HG03060 (cell line): ENCODE results near the gene NENF.
"Not testable (repeated sequence)": the region's sequence is repeated elsewhere in the genome, so short reads cannot be mapped to it uniquely, and the experiment has no call there.

Source experiments
- ATAC-seq: cut with Tn5 transposase; IDR thresholded peaks from one replicate; pipeline ENCODE4 v1.9.1; 2021; ENCODE audit warnings: low read depth, moderate number of reproducible peaks; ENCODE audit not compliant: unreplicated experiment

The NENF gene

GRCh38 chr1:212432661-212433576 lies at the start of gene NENF:
TSS of gene NENF (plus strand) at chr1:212432920. CDS start at chr1:212432944, 24 bp downstream.
- ATAC-seq, result peak; percentile 54

DNA sequence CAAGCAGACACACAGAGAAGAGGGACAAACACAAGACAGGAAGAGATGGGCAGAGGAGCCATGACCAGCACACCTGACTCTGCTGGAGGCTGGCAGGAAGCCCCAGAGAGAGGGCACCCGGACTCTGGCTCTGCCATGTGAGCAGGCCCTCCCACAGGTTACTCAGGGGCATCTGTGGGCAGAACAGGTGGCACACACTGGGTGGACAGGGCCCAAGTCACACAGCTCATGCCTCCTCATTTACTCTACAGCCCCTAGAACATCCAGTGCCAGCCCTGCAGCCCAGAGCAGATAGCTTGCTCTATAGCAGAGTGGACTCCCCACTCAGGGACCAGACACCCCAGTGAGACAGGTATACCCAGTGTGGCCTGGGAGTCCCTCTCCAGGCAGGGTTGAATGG lies 46.7 kb upstream of the NENF start:
- no peak for ATAC-seq

DNA sequence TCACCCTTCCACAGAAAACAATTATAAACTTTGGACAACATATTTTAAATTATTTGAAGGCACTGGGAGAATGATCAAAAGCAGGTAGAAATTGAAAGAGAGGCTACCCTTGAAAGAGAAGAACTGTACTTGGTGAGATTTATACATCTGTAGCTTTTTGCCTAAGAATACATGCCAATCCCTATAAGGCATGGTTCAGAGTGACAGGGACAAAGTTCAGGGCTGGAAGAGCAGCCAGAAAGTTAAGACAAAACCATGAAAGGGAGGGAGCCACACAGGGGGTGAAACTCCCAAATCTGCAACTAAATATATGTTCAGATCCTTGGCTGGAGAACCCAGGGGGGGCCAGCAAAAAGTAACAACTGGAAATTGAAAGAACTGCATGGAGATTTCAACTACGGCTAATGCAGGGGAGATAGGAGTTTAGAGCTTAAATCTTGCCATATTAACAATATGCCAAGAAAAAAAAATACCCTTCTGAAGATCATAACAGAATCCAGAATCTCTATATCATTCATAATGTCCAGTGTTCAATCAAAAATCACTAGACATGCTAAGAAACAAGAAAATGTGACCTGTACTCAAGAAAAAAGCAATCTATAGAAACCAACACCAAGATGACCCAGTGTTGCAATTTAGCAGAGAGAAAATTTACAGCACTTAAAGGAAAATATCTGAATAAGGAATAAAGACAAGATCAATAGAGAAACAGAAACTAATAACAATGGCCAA lies 43.6 kb upstream of the NENF start:
- ATAC-seq, result no peak

GRCh38 chr1:212395678-212396437 lies 36.9 kb upstream of the NENF start:
- not testable (repeated sequence) for ATAC-seq

- no peak for ATAC-seq
Observed at GRCh38 chr1:212396638-212397037, 36.1 kb upstream of the NENF start.

DNA sequence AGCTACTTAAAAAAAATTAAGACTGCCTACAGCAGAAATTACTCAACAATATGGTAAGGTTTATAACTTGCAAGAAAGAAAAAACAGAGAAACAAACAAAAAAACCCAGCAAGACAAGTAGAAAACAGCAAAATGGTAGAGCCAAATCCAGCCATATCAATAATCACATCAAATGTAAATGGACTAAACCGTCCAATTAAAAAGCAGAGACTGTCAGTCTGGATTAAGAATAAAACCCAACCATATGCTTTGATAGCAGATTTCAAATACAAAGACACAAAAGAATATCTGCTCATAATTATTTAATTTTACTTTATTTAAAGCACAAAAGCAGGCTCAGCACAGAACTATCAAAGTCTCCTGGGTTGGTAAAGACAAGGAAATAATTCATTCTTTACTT lies 35.5 kb upstream of the NENF start:
- ATAC-seq, result no peak

- no peak for ATAC-seq
Observed at GRCh38 chr1:212401042-212401441, 31.7 kb upstream of the NENF start.

DNA sequence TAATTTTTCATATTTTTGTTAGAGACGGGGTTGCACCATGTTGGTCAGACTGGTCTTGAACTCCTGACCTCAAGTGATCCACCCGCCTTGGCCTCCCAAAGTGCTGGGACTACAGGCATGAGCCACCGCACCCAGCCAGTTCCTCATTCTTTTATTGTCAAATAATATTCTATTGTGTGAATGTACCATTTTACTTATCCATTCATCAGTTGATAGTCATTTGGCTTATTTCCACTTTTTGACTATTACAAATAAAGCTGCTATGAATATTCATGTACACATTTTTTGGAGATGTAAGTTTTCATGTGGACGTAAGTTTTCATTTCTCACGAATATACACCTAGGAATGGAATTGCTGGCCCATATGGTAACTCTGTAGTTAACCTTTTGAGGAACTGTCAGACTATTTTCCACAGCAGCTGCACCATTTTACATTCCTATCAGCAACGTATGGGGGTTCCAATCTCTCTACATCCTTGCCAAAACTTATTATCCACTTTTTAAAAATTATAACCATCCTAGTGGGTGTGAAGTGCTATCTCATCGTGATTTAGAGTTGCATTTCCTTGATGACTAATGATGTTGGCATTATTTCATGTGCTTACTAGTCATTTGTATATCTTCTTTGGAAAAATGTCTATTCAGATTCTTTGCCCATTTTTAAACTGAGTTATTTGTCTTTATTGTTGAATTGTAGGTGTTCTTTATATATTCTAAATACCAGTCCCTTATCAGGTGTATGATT lies 30.7 kb upstream of the NENF start:
- ATAC-seq, result no peak

- ATAC-seq, result no peak
Observed at GRCh38 chr1:212402666-212403321, 29.9 kb upstream of the NENF start.

- ATAC-seq, result no peak
Observed at GRCh38 chr1:212410231-212410820, 22.4 kb upstream of the NENF start.

- no peak for ATAC-seq
Observed at GRCh38 chr1:212412374-212412773, 20.3 kb upstream of the NENF start.

GRCh38 chr1:212413902-212414327 lies 18.8 kb upstream of the NENF start:
- ATAC-seq, result no peak

DNA sequence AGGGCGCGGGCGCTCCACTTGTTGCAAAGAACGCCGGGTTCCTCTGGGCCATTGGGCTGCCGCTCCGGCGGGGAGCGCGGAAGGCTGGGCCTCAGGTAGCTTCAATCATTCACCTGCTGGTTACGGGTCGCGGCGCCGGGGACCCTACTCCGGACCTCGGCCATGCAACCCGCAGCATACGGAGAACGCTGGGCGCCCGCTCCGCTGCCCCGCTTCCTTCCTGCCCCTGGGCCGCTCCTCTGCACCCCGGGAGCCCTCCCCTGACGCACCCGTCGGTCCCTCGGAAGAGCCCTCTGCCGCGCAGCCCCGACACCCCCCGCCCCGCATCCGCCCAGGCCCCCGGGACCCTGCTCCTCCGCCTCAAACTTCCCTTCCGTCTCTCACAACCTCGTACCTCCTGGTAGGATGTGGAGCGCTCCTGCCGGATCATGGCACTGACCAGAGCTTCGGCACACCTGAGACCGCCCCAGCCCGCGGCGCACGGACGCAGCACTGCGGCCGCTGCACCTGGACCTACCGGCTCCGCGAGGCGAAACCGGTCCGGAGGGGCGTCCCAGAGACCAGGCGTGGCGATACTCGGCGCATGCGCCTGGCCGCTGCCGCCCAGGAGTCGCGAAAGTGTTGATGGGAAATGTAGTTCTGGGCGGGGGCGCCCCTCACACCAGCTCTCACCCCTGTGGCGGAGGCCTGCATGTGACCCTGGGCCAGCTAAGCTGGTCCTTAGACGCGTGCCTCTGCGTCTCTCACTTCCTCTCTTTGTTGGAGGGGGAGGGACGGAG lies 18.2 kb upstream of the NENF start, which contains the start of gene PACC1:
TSS of gene PACC1 (minus strand) at position 559 of the 779 bp plus-strand sequence. CDS start at position 430, 129 bp downstream.
- peak; percentile 98 for ATAC-seq

DNA sequence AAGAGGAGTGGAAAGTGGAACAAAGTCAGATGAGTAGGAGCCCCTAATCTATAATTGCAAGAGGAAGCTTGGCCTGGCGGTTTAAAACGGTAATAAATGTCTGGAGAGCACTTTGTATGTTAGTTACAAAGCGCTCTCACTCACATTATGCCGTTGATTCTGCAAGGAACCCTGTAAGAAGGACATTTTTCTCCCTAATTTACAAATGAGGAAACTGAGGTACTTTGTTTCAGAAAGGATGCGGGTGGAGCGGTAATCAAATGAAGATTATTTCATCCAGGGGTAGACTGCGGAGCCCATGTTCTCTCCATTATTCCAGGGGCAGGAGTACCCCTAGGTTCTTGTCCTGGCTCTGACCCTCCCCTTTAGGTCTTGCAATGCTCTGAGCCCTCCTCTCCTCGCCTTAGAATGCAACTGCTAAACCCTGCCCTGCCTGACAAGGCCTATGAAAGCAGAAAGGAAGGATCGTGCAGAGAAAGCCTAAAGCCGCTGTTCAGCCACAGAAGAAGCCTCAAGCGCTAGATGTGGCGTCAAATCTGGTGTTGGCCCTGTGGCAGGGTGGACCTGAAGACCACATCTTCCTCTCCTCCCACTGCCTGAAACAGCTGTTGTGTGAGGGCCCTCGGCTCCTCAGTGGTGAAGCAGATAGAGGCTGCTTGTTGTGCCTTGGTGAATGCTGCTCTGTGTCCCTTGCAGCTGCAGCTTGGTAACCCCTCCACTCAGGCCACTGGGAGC lies 17.4 kb upstream of the NENF start:
- no peak for ATAC-seq

- ATAC-seq, result no peak
Observed at GRCh38 chr1:212421165-212421564, 11.6 kb upstream of the NENF start.

GRCh38 chr1:212423879-212424278 lies 8.8 kb upstream of the NENF start:
- ATAC-seq, result no peak

DNA sequence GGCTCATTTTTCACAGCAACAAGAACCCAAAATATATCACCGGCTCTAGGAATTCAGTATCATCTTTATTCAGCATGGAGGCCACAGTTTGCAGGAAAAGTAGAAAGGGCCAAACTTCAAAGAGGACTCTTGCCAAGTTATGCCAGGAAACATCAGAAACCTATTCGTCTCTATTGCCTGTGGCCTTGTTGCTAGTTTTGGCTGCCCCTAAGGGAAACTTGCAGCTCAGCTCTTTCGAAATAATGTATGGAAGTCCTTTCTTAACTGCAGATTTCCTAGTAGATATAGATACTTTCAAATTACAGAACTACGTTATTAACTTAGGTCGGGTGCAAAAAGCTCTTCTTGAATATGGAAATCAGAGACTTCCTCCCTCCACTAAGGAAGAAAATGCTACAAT lies 4.2 kb upstream of the NENF start:
- no peak for ATAC-seq

DNA sequence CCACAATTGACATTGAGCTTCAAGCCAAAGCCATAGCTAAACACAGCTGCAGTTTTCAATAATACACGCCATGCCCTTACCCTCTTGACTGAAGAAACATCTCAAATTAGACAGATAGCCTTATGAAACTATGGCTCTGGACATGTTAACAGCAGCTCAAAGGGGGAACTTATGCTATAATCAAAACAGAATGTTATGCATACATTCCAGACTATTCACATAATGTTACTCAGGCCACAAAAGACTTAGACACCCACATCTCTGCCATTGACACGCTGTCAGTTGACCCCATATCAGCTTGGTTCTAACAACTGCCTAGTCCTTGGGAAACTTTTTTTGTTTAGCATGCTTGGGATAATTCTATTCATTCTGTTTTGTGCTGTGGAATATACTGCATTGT lies 2.3 kb upstream of the NENF start:
- ATAC-seq, result no peak
